ENCODE data around the gene PSMG4.

Gene PSMG4

DNA sequence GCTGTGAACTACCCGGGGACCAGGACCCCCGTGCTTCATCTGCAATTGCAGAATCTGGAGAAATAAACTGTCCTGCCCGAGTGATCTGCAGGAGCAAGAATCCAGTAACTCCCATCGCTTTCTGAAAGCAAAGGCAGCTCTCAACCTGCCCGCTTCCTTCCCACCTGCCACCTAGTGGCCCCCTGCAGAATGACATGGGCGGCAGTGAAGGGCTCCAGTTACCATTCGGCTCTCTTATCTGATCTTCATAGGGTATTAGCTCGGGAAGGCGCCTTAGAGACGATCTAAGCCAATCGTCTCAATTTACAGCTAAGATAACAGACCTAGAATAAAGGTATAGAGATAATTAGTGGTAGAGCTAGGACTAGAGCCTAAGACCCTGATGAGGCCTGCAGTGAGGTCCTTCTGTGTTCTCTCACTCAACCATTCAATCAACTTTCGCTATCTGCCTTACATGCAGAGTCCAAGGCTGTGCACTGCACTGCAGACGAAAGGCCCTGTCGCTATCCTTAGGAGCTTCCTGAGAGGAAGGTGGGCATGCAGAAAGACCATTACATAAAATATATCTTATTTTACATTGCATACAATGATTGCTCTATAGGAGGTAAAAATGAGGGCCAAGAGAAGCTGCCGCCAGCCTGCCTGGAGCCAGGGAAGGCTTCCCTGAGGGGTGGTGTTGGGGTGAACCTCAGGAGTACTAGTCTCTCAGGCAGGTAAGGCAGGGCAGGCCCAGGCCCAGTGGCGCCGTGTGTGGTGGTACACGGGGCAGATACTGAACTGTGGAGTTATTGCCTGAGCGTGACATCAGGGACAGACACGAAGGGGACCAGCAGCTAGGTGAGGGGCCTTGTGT is 7.1 kb upstream of the PSMG4 start:
- TF ChIP-seq CTCF (IDR thresholded peaks at IDR 0.05; ENCODE audit: low read depth, low read length, missing control alignments) = peak; percentile 98
- peak; percentile 63 for DNase-seq (ENCODE audit: extremely low read depth, low read depth)
- H3K4me3 ChIP-seq (replicated peaks; ENCODE audit: low read depth, low read length) = no peak overlapping the region

DNA sequence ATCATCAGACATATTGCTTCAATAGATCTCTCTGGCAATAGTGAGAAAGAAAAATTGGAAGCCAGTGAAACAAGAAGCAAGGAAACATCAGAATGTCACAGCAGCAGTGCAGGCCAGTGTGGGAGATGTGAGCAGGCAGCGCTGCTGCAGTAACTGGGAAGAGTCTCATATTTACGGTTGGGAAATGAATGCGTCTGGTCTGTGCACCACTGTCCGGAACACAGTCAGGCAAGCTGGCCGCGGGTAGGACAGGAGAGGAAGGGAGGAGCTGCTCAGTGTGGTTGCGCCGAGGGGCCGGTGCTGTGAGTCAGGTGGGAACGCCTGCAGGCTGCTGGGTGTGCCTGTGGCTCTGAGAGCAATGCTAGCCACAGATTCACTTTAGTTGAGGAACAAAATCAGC is 6.4 kb upstream of the PSMG4 start:
- H3K4me3 ChIP-seq (replicated peaks; ENCODE audit: low read depth, low read length) = no peak overlapping the region
- TF ChIP-seq CTCF (IDR thresholded peaks at IDR 0.05; ENCODE audit: low read depth, low read length, missing control alignments) = no peak
- no peak for DNase-seq (ENCODE audit: extremely low read depth, low read depth)

DNA sequence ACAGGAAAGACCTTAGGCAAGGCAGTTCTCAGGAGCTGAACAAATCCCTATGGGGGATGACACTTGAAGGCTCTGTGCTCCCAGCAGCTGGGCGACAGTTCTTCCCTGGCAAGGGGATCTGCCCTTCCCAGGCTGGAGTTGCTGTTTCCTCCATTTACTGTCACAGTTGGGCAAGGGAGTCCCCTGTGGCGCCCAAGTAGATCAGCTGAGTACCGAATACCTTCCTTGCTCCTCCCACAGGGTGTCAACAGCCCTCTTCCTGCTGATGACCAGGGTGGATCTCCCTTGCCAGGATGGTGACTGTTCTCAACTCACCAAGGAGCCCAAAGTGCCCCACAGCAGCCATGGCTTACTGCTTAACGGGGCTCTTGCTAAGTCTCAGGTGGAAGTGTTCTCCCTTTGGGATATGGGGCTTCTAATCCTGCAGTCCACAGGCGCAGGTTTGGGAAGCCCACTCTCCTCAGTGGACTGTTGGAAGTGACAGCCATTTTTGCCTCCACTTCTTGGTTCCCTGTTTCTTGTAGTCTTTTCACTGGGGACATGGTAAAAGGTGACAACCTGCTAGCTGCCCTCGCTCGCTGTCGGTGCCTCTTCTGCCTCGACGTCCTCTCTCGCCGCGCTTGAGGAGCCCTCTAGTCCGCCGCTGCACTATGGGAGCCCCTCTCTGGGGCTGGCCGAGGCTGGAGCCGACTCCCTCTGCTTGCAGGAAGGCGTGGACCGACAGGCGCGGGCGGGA is 5.7 kb upstream of the PSMG4 start:
- no peak overlapping the region for H3K4me3 ChIP-seq (replicated peaks; ENCODE audit: low read depth, low read length)
- TF ChIP-seq CTCF (IDR thresholded peaks at IDR 0.05; ENCODE audit: low read depth, low read length, missing control alignments) = no peak
- DNase-seq (ENCODE audit: extremely low read depth, low read depth) = no peak

- DNase-seq (ENCODE audit: extremely low read depth, low read depth) = no peak
- TF ChIP-seq CTCF (IDR thresholded peaks at IDR 0.05; ENCODE audit: low read depth, low read length, missing control alignments) = no peak
- no peak overlapping the region for H3K4me3 ChIP-seq (replicated peaks; ENCODE audit: low read depth, low read length)
These were observed 5.2 kb upstream of the PSMG4 start for GRCh38 chr6:3253597-3253961.

DNA sequence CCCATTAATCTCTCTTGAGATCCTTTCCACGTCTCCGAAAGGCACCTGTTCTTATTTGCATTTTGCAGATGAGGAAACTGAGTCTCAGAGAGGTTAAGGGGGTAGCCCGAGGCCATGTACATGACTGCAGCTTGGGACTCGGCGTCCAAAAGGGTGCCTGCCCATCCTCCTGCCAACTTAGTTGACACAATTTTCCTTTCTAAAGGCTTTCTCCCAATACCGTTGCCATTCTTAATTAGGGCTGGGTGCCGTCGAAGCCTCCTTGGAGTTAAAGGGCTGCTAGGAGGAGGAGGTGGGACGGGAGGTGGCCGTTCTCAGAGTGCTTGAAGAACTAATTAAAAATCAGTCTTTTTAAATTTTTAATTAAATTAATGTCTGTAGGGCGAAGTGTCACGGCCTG is 546 bp upstream of the PSMG4 start:
- peak overlapping the region; percentile 92 for H3K4me3 ChIP-seq (replicated peaks; ENCODE audit: low read depth, low read length)
- no peak for DNase-seq (ENCODE audit: extremely low read depth, low read depth)
- TF ChIP-seq CTCF (IDR thresholded peaks at IDR 0.05; ENCODE audit: low read depth, low read length, missing control alignments) = no peak

DNA sequence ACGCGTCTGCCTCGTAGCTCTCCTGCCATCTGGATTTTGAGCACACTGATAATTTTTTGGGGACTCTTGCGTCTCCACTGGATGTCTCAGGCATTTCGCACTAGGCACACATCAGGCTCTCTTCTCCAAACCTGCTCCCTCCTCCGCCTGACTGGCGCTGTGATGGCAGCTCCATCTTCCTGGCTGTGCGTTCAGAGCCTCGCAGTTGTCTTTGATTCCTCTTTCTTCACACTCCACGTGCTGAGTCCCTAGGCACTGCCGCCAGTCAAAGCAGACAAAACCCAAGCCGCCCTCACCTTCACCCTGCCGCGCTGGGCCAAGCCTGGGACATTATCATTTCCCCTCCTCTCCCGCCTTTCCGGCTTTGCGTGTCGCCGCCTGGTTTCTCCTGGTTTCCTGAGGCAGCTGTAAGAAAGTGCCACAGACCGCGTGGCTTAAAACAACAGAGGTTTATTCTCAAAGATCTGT is 778 bp downstream of the PSMG4 start:
- H3K4me3 ChIP-seq (replicated peaks; ENCODE audit: low read depth, low read length) = peak overlapping the region; percentile 92
- TF ChIP-seq CTCF (IDR thresholded peaks at IDR 0.05; ENCODE audit: low read depth, low read length, missing control alignments) = no peak
- no peak for DNase-seq (ENCODE audit: extremely low read depth, low read depth)
